Ascending aorta (tissue), 2 donors: ENCODE data around the gene PTPRO. TPM values are rescaled to one million over a fixed set of nuclear protein-coding genes. Genes with fewer than 3 reads are reported as not detected.

ENCODE experiments used
- DNase-seq, 2 donors: peaks; one replicate each; pipeline ENCODE4 v3.0.0-alpha.2; 2019; ENCODE audit warnings: low spot score in 2 of 2
- H3K27ac ChIP-seq, 2 donors: fragments of 200-600 bp; sonication (generic); one replicate each; pipeline ENCODE4 v1.5.1; 2016 to 2017; ENCODE audit warnings: mild to moderate bottlenecking in 1 of 2
- H3K27me3 ChIP-seq: fragments of 200-600 bp; sonication (generic); one replicate; pipeline ENCODE4 v1.5.1; 2017
- H3K36me3 ChIP-seq, 2 donors: fragments of 200-600 bp; sonication (generic); one replicate each; pipeline ENCODE4 v1.5.1; 2016
- H3K4me1 ChIP-seq, 2 donors: fragments of 200-600 bp; sonication (generic); one replicate each; pipeline ENCODE4 v1.5.1; 2016 to 2017; ENCODE audit warnings: mild to moderate bottlenecking in 1 of 2
- H3K4me3 ChIP-seq, 2 donors: fragments of 200-600 bp; sonication (generic); one replicate each; pipeline ENCODE4 v1.5.1; 2016 to 2017; ENCODE audit warnings: mild to moderate bottlenecking in 1 of 2
- H3K9me3 ChIP-seq, 2 donors: fragments of 200-600 bp; sonication (generic); one replicate each; pipeline ENCODE4 v1.5.1; 2016
- CTCF ChIP-seq, 3 experiments: fragments of 200-600 bp in 2 of 3; fragments of 450-650 bp in 1 of 3; sonication (generic) in 2 of 3; IDR thresholded peaks; one replicate each; pipeline ENCODE4 v1.5.1; 2016 to 2019; ENCODE audit warnings: antibody characterized with exemption in 3 of 3, mild to moderate bottlenecking in 1 of 3, moderate library complexity in 1 of 3
- intact Hi-C: fragments of 100-400 bp; cut with DNase I; formaldehyde crosslinking; loops from one replicate; pipeline ENCODE4 v1.15.1; 2023
- total RNA-seq: library from RNA; depleted of rRNA; stranded (reverse); fragments of >200 nt; gene quantifications from one replicate; pipeline ENCODE4 v1.1.0, GENCODE V29; 2016

PTPRO gene
- total RNA-seq, 1 donor from 2014 or later = 0.11 TPM

GRCh38 chr12:15644700-15645099, 322.4 kb downstream of the PTPRO start:
- intact Hi-C loops = no loop called here
- Histone ChIP-seq H3K27ac (no peak overlapping the region), H3K4me3 (no peak overlapping the region), H3K4me1 (peaks cover 0 to 6% of the 10 kb centered on the region in 2 donors), H3K36me3 (peaks cover 6 to 49% of the 10 kb centered on the region in 2 donors), H3K9me3 (no peaks in the 10 kb centered on the region), H3K27me3 (no peaks in the 10 kb centered on the region)
- DNase-seq = no peak
- no peak for TF ChIP-seq CTCF (IDR thresholded peaks at IDR 0.05)

- DNase-seq = no peak
- TF ChIP-seq CTCF (IDR thresholded peaks at IDR 0.05) = no peak
- Histone ChIP-seq H3K27ac (no peak overlapping the region), H3K27me3 (no peaks in the 10 kb centered on the region), H3K4me3 (no peak overlapping the region), H3K36me3 (peaks cover 5 to 42% of the 10 kb centered on the region in 2 donors), H3K4me1 (no peaks in the 10 kb centered on the region), H3K9me3 (no peaks in the 10 kb centered on the region)
- intact Hi-C loops = no loop called here
These were observed 324.3 kb downstream of the PTPRO start for GRCh38 chr12:15646581-15646980.

Other genes with a start within 250 kb of the PTPRO start
- gene RERG, start 101.1 kb upstream of the PTPRO start, total RNA-seq = 55.7 TPM